ENCODE results near the gene CD7.

CD7 gene

DNA sequence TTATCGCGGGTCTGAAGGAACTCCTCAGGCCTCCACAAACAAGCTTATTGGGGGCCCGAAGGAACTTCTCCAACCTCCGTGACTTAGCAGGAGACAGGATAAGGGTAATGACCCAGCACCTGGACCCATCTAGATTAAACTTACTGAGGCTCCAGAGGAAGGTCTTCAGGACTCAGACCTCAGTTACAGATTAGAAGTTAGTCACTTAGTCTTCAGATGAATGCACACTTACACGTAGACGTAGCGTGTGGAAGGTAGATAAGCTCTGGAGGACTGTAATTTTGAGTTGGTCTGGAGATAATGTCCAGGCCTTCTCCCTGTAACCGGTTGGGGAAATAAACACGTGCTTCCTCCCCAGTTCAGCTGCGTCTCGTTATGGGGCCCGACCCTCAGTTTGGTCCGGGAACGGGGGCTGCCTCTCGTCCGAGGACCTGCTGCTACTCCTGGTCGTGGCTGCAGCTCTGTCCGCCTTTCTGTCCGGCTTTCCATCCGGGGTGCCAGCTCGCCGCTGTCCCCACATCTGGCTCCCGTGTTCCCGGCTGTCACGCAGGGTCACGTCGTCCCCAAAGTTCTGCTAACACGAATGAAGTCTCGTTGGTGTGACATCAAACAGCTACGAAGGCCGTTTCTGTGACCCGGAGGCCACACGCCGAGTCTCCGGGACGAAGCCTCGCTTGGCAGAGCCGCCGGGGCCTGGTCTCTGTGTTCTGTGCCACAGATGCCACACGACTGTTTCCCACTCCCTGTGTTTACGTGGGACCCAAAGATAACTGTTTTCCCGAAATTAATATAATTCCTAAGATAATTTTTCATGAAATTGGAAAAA, 28.0 kb upstream of the CD7 start:
- H3K9me3 ChIP-seq (ENCODE audit: control insufficient read depth, low read length), result no peaks in the 10 kb centered on the region
- no peaks in the 10 kb centered on the region for H3K36me3 ChIP-seq (ENCODE audit: control insufficient read depth, insufficient read depth, low read length)
- peaks cover 6% of the 10 kb centered on the region for H3K4me1 ChIP-seq (ENCODE audit: control insufficient read depth, insufficient read depth, low read length, poor library complexity, severe bottlenecking)
- no peak overlapping the region for H3K27ac ChIP-seq (ENCODE audit: low read depth, low read length, severe bottlenecking)
- H3K4me3 ChIP-seq (ENCODE audit: extremely low read depth, insufficient read depth, low read length, poor library complexity, severe bottlenecking), result no peak overlapping the region
- WGBS, 2 experiments (ENCODE audit: insufficient coverage in 2 of 2), result 93% methylated on average over 33 to 40 of the region's 42 CpGs

DNA sequence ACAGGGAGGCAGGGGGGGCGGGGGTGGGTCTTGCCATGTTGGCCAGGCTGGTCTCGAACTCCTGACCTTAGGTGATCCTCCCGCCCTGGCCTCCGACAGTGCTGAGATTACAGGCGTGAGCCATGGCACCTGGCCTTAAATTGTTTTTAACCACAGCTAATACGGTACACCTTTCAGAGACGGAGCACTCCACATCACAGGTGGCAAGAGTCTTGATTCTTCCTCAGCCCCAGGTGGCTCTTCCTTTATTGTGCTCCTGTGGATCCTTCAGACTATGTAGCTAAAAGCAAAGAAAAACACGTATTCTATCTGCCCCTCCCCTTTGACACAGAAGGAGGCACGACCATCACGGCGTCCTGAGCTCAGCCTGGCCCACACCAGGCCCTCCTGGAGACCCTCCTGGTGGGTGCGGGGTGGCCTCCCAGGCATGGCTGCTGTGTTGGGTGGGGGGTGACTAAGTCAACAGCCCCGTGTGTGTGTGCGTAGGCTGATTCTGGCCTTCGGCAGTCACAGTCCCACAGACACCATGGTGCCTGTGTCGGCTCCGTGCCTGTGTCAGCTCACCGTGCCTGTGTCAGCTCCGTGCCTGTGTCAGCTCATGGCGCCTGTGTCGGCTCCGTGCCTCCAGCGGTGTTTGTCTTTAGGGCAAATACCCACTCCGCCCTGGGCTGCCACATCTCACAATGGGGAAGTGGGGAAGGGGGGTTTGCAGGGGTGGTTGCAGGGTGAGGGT, 26.9 kb upstream of the CD7 start:
- H3K4me3 ChIP-seq (ENCODE audit: extremely low read depth, insufficient read depth, low read length, poor library complexity, severe bottlenecking), result no peak overlapping the region
- H3K9me3 ChIP-seq (ENCODE audit: control insufficient read depth, low read length), result no peaks in the 10 kb centered on the region
- peaks cover 9% of the 10 kb centered on the region for H3K4me1 ChIP-seq (ENCODE audit: control insufficient read depth, insufficient read depth, low read length, poor library complexity, severe bottlenecking)
- no peak overlapping the region for H3K27ac ChIP-seq (ENCODE audit: low read depth, low read length, severe bottlenecking)
- 92% methylated on average over 16 to 18 of the region's 24 CpGs for WGBS, 2 experiments (ENCODE audit: insufficient coverage in 2 of 2)
- H3K36me3 ChIP-seq (ENCODE audit: control insufficient read depth, insufficient read depth, low read length), result no peaks in the 10 kb centered on the region

DNA sequence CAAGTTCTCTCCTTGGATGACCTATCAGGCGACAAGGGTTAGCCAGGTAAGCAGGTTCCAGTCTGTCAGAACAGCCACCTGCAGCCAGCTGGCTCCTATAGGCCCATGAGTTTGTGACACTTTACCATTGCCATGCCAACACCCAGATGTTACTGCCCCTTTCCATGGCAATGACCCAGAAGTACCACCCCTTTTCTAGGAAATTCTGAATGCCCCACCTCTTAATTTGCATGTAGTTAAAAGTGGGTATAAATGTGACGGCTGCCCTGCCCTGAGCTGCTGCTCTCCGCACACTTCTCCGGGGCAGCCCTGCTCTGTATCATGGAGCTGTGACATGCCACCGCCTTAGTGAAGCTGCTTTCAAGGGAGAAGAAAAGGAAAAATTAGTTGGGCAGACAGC, 26.2 kb upstream of the CD7 start:
- Histone ChIP-seq H3K9me3 (ENCODE audit: control insufficient read depth, low read length) (no peaks in the 10 kb centered on the region), H3K4me3 (ENCODE audit: extremely low read depth, insufficient read depth, low read length, poor library complexity, severe bottlenecking) (no peak overlapping the region), H3K36me3 (ENCODE audit: control insufficient read depth, insufficient read depth, low read length) (no peaks in the 10 kb centered on the region), H3K27ac (ENCODE audit: low read depth, low read length, severe bottlenecking) (no peak overlapping the region), H3K4me1 (ENCODE audit: control insufficient read depth, insufficient read depth, low read length, poor library complexity, severe bottlenecking) (peaks cover 10% of the 10 kb centered on the region)
- WGBS, 2 experiments (ENCODE audit: insufficient coverage in 2 of 2), result 89 to 100% methylated on average over 1 to 4 of the region's 5 CpGs

DNA sequence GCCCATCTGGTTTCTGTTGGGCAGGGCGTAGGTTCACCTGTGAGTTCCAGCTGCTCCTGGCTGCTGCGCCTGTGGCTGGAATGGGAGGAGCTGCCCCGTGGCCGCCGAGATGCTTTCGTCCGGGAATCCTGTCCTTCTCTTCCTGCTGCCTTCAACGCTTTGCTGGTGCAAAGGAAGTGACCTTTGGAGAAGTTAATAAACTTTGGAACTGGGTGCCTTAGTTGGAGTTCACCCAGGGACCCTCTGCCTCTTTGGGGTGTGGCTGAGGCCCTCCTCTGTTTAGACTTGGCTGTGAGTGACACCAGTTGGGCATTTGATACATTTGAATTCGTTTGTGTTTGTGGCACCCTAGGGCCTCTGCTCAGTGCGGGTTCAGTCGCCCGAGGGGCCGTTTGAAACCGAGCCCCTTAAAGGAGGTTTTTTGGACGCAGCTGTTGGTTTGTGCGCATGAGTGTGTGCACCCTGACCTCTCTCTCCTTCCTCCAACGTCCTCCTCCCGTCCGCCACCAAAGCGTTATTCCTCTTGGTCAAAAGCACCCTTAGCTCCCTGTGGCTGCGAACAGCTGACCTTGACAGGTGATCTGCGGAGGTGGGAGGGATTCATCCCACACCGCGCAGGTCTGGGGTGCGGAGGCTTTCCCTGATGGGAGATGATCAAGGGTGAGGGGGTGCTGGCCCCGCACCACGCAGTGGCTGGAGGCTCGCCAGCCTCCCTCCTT, 25.1 kb upstream of the CD7 start:
- peaks cover 10% of the 10 kb centered on the region for H3K4me1 ChIP-seq (ENCODE audit: control insufficient read depth, insufficient read depth, low read length, poor library complexity, severe bottlenecking)
- WGBS, 2 experiments (ENCODE audit: insufficient coverage in 2 of 2), result 88 to 92% methylated on average over 20 to 22 of the region's 28 CpGs
- H3K36me3 ChIP-seq (ENCODE audit: control insufficient read depth, insufficient read depth, low read length), result no peaks in the 10 kb centered on the region
- no peak overlapping the region for H3K4me3 ChIP-seq (ENCODE audit: extremely low read depth, insufficient read depth, low read length, poor library complexity, severe bottlenecking)
- no peaks in the 10 kb centered on the region for H3K9me3 ChIP-seq (ENCODE audit: control insufficient read depth, low read length)
- no peak overlapping the region for H3K27ac ChIP-seq (ENCODE audit: low read depth, low read length, severe bottlenecking)

DNA sequence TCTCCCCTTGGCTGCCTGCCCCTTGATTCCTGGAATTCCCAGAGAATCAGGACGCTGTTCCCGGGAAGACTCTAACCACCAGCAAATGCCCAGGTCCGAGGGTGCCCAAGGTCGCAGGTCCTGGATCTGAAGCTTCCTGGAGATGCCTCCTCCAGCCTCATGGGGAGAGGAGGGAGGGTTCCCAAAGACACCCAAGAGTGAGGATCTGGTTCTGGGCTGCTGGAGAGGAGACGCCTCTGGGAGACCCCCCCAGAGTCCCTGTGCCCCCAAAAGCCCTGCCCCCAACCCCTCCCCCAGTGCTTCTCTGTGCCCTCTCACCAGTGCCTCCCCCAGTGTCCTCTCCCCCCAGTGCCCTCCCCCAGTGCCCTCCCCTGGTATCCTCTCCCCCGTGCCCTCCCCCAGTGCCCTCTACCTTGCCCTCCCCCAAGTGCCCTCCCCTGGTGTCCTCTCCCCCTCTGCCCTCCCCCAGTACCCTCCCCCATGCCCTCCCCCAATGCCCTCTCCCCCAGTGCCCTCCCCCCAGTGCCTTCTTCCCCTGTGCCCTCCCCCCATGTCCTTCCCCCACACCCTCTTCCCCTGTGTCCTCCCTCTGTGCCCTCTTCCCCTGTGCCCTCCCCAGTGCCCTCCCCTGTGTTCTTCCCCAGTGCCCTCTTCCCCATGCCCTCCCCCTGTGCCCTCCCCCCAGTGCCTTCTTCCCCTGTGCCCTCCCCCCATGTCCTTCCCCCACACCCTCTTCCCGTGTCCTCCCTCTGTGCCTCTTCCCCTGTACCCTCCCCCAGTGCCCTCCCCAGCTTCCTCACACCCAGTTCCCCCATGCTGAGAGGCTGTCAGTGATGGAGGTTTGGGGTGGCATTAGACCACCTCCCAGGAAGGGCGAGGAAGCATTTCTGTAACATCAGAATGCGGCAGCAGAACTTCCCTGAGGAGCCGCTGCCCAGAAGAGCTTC, 22.5 kb upstream of the CD7 start:
- peaks cover 12% of the 10 kb centered on the region for H3K4me1 ChIP-seq (ENCODE audit: control insufficient read depth, insufficient read depth, low read length, poor library complexity, severe bottlenecking)
- 70 to 73% methylated on average over 5 to 6 of the region's 10 CpGs for WGBS, 2 experiments (ENCODE audit: insufficient coverage in 2 of 2)
- peak overlapping the region; percentile 62 for H3K27ac ChIP-seq (ENCODE audit: low read depth, low read length, severe bottlenecking)
- no peaks in the 10 kb centered on the region for H3K9me3 ChIP-seq (ENCODE audit: control insufficient read depth, low read length)
- H3K36me3 ChIP-seq (ENCODE audit: control insufficient read depth, insufficient read depth, low read length), result no peaks in the 10 kb centered on the region
- no peak overlapping the region for H3K4me3 ChIP-seq (ENCODE audit: extremely low read depth, insufficient read depth, low read length, poor library complexity, severe bottlenecking)

DNA sequence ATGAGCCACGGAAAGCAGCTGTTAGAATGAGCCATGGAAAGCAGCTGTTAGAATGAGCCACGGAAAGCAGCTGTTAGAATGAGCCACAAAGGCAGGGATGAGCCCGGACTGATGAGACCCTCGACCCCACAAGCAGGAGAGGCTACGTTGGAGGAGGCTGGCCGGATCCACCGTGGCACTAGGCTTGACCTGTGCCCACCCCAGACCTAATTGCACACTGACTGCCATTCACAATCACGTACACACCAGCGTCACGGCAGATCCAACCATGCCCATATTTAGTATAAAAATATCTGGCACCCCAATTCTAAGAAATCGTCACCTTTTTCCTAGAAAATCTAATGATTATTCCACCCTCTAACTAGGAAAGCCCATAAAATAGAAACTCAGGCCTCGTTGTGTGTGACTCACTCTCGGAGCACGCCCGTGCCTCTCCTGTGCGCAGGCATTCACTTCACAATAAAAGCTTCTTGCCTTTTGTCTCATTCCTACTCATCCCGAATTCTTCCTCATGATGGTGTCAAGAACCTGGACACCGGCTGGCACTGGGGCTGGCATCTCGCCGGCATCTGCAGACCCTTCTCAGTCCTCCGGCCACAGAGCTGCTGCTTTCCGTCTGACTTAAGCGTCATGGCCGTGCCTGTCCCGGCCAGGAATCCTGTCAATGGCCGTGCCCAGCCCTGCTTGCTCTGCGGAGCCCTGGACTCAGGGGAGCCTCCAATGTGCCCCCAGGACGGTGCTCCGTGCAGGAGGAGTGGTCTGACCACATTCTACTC, 21.6 kb upstream of the CD7 start:
- peak overlapping the region; percentile 62 for H3K27ac ChIP-seq (ENCODE audit: low read depth, low read length, severe bottlenecking)
- peak overlapping the region; percentile 3 for H3K4me3 ChIP-seq (ENCODE audit: extremely low read depth, insufficient read depth, low read length, poor library complexity, severe bottlenecking)
- no peaks in the 10 kb centered on the region for H3K9me3 ChIP-seq (ENCODE audit: control insufficient read depth, low read length)
- WGBS, 2 experiments (ENCODE audit: insufficient coverage in 2 of 2), result 30 to 32% methylated on average over 26 to 27 of the region's 29 CpGs
- H3K4me1 ChIP-seq (ENCODE audit: control insufficient read depth, insufficient read depth, low read length, poor library complexity, severe bottlenecking), result peaks cover 13% of the 10 kb centered on the region
- H3K36me3 ChIP-seq (ENCODE audit: control insufficient read depth, insufficient read depth, low read length), result no peaks in the 10 kb centered on the region

DNA sequence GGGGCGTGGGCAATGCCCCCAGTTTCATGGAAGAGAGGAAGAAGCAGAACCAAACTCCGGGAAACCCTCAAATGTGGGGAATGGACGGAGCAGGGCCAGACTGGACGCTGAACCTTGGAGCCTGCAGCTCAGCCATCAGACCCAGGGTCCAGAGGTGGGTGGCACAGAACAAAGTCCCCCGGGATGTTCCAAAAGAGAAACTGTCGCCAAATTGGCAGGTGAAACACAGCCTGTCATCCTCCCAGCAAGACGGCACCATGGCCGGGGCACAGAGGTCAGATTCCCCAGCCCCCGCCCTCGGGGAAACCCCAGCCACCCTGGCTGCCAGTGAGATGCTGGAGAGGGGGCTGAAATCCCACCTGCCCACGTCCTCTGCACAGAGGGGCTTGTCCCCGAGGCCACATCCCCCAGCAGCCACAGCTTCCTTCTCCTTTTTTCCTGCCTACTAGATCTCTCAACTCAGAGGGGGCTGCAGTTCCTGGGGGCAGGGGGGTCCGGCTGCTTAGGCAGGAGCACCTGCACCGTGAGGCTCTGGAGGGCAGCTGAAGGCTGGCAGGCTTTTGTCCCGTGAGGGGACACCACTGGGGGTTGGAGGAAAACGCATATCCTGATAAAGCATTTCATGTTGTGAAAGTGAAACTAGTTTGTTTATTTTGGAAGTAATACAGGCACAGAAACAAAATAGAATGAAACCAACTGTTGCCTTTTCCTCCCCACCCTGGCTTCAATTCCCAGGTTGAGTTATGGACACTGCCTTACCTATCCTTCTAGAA, 17.4 kb upstream of the CD7 start:
- Histone ChIP-seq H3K27ac (ENCODE audit: low read depth, low read length, severe bottlenecking) (no peak overlapping the region), H3K4me1 (ENCODE audit: control insufficient read depth, insufficient read depth, low read length, poor library complexity, severe bottlenecking) (peaks cover 13% of the 10 kb centered on the region), H3K36me3 (ENCODE audit: control insufficient read depth, insufficient read depth, low read length) (no peaks in the 10 kb centered on the region), H3K4me3 (ENCODE audit: extremely low read depth, insufficient read depth, low read length, poor library complexity, severe bottlenecking) (no peak overlapping the region), H3K9me3 (ENCODE audit: control insufficient read depth, low read length) (no peaks in the 10 kb centered on the region)
- 60 to 70% methylated on average over 10 to 12 of the region's 16 CpGs for WGBS, 2 experiments (ENCODE audit: insufficient coverage in 2 of 2)

DNA sequence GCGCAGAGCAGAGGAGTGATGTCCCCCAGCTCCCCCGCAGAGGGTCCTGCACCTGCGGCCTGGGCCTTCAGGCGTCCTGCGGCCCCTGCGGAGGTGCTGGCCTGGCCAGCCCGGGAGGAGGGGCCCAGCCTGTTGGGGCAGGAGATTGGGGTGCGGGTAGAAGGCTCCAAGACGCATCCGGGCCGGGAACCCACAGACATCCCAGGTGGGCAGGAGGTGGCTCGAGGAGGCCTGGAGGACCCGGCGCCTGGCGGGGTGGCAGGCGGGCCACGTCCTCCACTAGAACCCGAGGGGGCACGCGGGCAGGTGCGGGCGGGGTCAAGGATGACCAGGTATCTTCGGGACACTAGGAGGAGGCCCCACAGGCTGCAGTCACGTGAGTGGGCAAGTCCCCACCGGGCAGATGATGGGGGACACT, 16.8 kb upstream of the CD7 start:
- Histone ChIP-seq H3K27ac (ENCODE audit: low read depth, low read length, severe bottlenecking) (no peak overlapping the region), H3K4me1 (ENCODE audit: control insufficient read depth, insufficient read depth, low read length, poor library complexity, severe bottlenecking) (peaks cover 9% of the 10 kb centered on the region), H3K4me3 (ENCODE audit: extremely low read depth, insufficient read depth, low read length, poor library complexity, severe bottlenecking) (no peak overlapping the region), H3K36me3 (ENCODE audit: control insufficient read depth, insufficient read depth, low read length) (no peaks in the 10 kb centered on the region), H3K9me3 (ENCODE audit: control insufficient read depth, low read length) (no peaks in the 10 kb centered on the region)
- whole genome bisulfite sequencing, 2 experiments (ENCODE audit: insufficient coverage in 2 of 2), result 73 to 81% methylated on average over 21 to 25 of the region's 25 CpGs
